ENCODE data around the gene SPOP. TPM values are rescaled to one million over a fixed set of nuclear protein-coding genes. Genes with fewer than 3 reads are reported as not detected.
"Not testable (repeated sequence)": the region's sequence is repeated elsewhere in the genome, so short reads cannot be mapped to it uniquely, and the experiment has no call there.

Gene SPOP
- total RNA-seq, 2 donors from 2014 or later = 62.3 to 66.8 TPM

- no peak for ATAC-seq (replicated peaks)
Measured at GRCh38 chr17:49565948-49566491, 111.9 kb downstream of the SPOP start.

DNA sequence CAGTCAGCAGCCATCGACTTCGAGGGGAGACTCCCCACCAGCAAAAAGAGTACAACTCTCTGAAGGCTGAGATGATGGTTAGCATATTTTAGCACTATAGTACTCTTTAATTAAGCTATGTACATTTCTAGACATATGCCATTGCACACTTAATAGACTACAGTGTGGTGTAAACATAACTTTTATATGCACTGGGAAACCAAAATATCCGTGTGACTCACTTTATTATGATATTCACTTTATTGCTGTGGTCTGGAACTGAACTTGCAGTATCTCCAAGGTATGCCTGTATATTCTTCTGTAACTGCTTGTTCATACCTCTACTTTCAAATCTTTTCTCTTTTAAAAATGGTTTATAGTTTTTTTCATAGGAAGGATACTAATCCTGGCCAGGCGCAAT lies 113.3 kb downstream of the SPOP start:
- H3K36me3 Mint-ChIP-seq (ENCODE audit: low read depth) = no peaks in the 10 kb centered on the region
- ATAC-seq (replicated peaks) = no peak
- no peaks in the 10 kb centered on the region for H3K27me3 Mint-ChIP-seq
- no peaks in the 10 kb centered on the region for H3K9me3 Mint-ChIP-seq
- H3K4me3 Mint-ChIP-seq = no peak overlapping the region
- H3K27ac Mint-ChIP-seq = no peak overlapping the region
- peaks cover 7% of the 10 kb centered on the region for H3K4me1 Mint-ChIP-seq

More at GRCh38 chr17:49565948-49566491, 111.9 kb downstream of the SPOP start:
- H3K4me1 Mint-ChIP-seq = peaks cover 7% of the 10 kb centered on the region
- no peaks in the 10 kb centered on the region for H3K36me3 Mint-ChIP-seq (ENCODE audit: low read depth)
- no peak overlapping the region for H3K27ac Mint-ChIP-seq
- H3K9me3 Mint-ChIP-seq = no peaks in the 10 kb centered on the region
- H3K27me3 Mint-ChIP-seq = peaks cover 3% of the 10 kb centered on the region
- no peak overlapping the region for H3K4me3 Mint-ChIP-seq

DNA sequence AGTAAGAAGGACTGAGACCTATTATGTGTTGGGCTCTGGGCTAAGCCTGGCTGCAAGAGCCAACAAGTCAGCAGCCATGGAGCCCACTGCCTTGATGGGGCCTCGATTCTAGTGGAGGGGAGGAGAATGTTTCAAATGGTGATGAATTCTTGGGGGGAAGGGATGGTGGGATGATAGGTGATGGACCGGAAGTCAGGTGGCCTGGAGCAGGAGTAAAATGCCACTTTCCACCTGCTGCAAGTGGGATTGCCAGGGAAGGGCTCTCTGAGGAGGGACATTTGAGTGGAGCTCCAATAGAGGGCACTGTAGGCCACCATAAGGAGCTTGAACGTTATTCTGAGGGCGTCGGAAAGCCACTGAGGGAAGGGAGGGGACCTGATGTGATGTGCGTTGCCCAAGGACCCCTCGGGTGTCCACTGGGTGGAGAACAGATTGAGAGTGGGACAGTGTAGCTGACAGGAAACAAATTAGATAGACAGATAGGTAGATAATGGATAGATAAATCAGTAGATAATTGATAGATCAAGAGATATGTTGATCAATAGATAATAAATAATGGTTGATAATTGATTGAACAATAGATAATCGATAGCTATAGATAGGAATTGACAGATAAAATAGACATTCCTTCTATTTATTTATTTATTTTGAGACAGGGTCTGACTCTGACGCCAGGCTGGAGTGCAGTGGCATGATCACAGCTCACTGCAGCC lies 120.4 kb downstream of the SPOP start:
- Mint-ChIP-seq H3K9me3 (no peaks in the 10 kb centered on the region), H3K4me1 (peaks cover 5% of the 10 kb centered on the region), H3K27me3 (peaks cover 4% of the 10 kb centered on the region), H3K4me3 (no peak overlapping the region), H3K36me3 (ENCODE audit: low read depth) (no peaks in the 10 kb centered on the region), H3K27ac (peak overlapping the region; percentile 5)
- peak; percentile 49 for ATAC-seq (replicated peaks)

DNA sequence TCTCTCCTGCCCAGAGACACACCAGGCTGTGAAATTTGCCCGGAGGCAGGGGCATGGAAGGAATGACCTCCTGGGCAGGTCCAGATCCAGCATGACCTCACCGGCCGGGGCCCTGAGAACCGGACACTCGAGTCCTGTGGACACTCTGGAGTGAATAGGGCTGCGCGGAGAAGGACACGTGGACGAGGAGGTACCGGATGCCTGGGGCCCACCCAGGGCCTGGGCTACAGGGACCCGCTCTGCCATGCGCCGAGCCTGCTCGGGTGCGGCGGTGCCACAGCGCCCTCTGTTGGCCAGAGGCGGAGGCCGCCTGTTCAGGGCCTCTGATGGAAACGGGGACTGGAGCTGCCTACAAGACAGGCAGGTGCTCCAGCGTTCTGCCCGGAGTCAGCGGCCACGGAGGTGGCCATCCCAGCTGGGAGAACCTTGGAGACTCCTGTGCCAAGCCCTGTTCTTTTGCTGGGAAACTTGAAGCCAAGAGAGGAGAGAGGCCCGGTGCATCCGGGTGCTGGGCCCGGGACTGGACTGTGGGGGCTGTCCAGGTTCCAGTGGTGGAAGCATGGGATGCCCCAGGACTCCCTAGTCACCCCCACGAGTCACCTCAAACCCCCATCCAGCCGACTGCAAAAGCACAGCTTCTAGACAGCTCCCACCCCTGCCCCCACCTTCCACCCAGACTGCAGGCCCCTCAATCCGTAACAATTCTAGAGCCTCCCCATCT lies 121.5 kb downstream of the SPOP start:
- Mint-ChIP-seq H3K36me3 (ENCODE audit: low read depth) (no peaks in the 10 kb centered on the region), H3K27me3 (peaks cover 4% of the 10 kb centered on the region), H3K9me3 (no peaks in the 10 kb centered on the region), H3K4me3 (no peak overlapping the region), H3K27ac (no peak overlapping the region), H3K4me1 (peaks cover 5% of the 10 kb centered on the region)
- peak; percentile 95 for ATAC-seq (replicated peaks)

GRCh38 chr17:49555495-49556222 lies 122.2 kb downstream of the SPOP start:
- Mint-ChIP-seq H3K27me3 (peaks cover 4% of the 10 kb centered on the region), H3K4me3 (no peak overlapping the region), H3K36me3 (ENCODE audit: low read depth) (no peaks in the 10 kb centered on the region), H3K27ac (no peak overlapping the region), H3K4me1 (peaks cover 5% of the 10 kb centered on the region), H3K9me3 (no peaks in the 10 kb centered on the region)
- ATAC-seq (replicated peaks) = no peak

- Mint-ChIP-seq H3K9me3 (no peaks in the 10 kb centered on the region), H3K4me1 (peaks cover 5% of the 10 kb centered on the region), H3K36me3 (ENCODE audit: low read depth) (no peaks in the 10 kb centered on the region), H3K27me3 (peaks cover 4% of the 10 kb centered on the region), H3K4me3 (no peak overlapping the region), H3K27ac (no peak overlapping the region)
- no peak for ATAC-seq (replicated peaks)
Measured at GRCh38 chr17:49554694-49555494, 123.0 kb downstream of the SPOP start.

- no peaks in the 10 kb centered on the region for H3K36me3 Mint-ChIP-seq (ENCODE audit: low read depth)
- ATAC-seq (replicated peaks) = no peak
- peaks cover 4% of the 10 kb centered on the region for H3K27me3 Mint-ChIP-seq
- H3K9me3 Mint-ChIP-seq = no peaks in the 10 kb centered on the region
- H3K4me3 Mint-ChIP-seq = no peak overlapping the region
- peaks cover 5% of the 10 kb centered on the region for H3K4me1 Mint-ChIP-seq
- no peak overlapping the region for H3K27ac Mint-ChIP-seq
Measured at GRCh38 chr17:49553676-49554335, 124.1 kb downstream of the SPOP start.

DNA sequence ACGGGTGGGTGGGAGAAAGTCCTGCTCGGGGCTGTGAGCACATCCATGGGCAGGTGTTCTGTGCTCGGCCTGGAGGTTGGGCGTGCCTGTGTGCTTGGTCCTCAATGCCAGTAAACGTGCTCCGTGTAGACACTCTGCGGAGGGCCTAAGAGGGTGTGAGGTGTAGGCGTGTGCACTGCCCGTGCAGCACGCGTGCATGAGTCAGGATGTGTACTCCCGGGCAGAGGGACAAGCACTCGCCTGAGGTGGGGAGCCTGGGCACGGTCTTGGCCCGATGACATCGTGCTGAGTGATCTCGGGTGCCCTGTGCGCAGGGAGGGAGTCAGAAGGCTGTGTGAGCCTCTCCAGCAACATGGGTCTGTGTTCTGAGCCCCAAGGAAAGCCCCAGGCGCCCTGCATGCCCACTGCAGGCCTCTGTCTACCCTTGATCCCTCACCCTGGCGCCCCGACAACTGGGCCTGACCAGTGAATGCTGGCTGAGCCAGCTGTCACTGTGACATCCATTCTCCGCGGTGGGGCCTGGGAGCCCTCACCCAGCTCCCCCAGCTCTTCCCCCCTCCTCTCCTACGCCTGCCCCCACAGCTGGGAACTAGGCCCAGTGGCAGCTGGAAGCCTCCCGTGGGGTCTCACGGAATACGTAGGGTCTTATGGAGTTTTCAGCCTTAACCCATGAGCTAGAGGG lies 125.7 kb downstream of the SPOP start:
- Mint-ChIP-seq H3K27me3 (peaks cover under 1% of the 10 kb centered on the region), H3K4me3 (no peak overlapping the region), H3K36me3 (ENCODE audit: low read depth) (no peaks in the 10 kb centered on the region), H3K4me1 (no peaks in the 10 kb centered on the region), H3K27ac (no peak overlapping the region), H3K9me3 (no peaks in the 10 kb centered on the region)
- ATAC-seq (replicated peaks) = no peak

DNA sequence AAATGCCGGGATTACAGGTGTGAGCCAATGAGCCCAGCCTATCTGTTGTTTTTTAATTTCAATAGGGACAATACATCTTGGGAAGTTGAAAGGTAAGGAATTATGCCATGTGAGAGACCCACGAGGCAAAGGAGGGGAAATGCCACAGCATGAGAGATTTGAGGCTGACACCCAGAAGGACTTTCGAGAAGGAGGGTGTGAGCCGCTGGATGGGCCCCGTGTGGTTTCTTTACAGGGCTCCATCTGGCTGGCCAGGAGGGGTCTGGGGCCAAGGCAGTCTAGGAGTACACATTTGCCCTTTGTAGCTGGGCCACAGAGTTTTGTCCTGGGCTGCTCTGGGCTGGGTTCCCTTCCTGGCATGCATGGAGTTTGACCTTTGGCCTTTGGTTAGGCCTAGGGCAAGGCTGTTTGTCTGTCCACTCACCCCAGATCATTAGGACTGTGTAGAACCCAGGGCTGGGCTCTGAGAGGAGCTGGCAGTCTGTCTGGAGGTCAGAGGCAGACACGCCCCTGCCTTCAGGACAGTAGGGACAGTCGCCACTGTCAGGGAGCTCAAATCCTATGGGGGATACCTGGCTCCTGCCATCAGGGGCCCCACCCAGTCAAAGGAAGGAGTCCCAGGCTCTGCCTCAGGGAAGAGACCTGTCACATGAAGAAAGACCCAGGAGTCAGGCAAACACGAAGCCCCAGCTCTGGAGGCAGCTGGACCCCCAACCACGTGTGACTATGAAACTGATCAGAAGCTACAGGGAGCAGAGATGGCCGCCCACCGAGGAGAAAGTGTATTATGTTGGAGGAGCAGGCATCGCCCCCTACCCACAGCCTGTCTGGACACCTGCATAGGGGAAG lies 126.5 kb downstream of the SPOP start:
- Mint-ChIP-seq H3K27me3 (peaks cover 4% of the 10 kb centered on the region), H3K4me1 (no peaks in the 10 kb centered on the region), H3K4me3 (no peak overlapping the region), H3K27ac (no peak overlapping the region), H3K9me3 (no peaks in the 10 kb centered on the region), H3K36me3 (ENCODE audit: low read depth) (no peaks in the 10 kb centered on the region)
- ATAC-seq (replicated peaks) = no peak

DNA sequence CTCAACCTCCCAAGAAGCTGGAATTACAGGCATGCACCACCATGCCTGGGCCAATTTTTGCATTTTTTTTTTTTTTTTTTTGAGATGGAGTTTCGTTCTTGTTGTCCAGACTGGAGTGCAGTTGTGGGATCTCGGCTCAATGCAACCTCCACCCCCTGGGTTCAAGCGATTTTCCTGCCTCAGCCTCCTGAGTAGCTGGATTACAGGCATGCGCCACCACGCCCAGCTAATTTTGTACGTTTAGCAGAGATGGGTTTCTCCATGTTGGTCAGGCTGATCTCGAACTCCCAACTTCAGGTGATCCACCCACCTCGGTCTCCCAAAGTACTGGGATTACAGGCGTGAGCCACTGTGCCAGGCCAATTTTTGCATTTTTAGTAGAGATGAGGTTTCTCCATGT lies 127.1 kb downstream of the SPOP start:
- H3K27ac Mint-ChIP-seq; H3K4me1 Mint-ChIP-seq; H3K27me3 Mint-ChIP-seq; ATAC-seq (replicated peaks); H3K9me3 Mint-ChIP-seq; H3K4me3 Mint-ChIP-seq; H3K36me3 Mint-ChIP-seq (ENCODE audit: low read depth): not testable (repeated sequence)

GRCh38 chr17:49549691-49550678 lies 127.9 kb downstream of the SPOP start:
- no peak for ATAC-seq (replicated peaks)
- Mint-ChIP-seq H3K27ac (no peak overlapping the region), H3K9me3 (no peaks in the 10 kb centered on the region), H3K36me3 (ENCODE audit: low read depth) (no peaks in the 10 kb centered on the region), H3K4me1 (no peaks in the 10 kb centered on the region), H3K27me3 (peaks cover 4% of the 10 kb centered on the region), H3K4me3 (no peak overlapping the region)

DNA sequence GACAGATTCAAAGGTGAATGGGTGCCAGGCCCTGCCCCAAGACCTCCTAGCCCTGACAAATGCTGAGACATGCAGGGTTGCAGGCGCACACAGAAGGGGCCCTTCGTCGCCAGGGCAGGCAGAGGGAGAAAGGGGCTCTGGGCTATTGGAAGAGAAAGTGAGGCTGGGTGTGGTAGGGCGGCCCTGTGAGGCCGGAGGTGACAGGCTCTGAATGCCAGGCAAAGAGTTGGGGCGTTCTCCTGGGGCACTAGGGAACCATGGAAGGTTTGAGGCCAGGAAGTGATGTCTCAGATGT lies 128.6 kb downstream of the SPOP start:
- H3K27ac Mint-ChIP-seq = no peak overlapping the region
- peaks cover 5% of the 10 kb centered on the region for H3K27me3 Mint-ChIP-seq
- H3K9me3 Mint-ChIP-seq = no peaks in the 10 kb centered on the region

More for the DNA sequence above, 128.6 kb downstream of the SPOP start:
- ATAC-seq (replicated peaks) = no peak
- Mint-ChIP-seq H3K4me3 (no peak overlapping the region), H3K36me3 (ENCODE audit: low read depth) (no peaks in the 10 kb centered on the region), H3K4me1 (no peaks in the 10 kb centered on the region)

Measured in activated T-helper 17 cell treated with anti-CD3 and anti-CD28 coated beads, Interleukin-2, amount 50 U/mL, for 72 hours (primary cell).